GM12875 (cell line): ENCODE results near the gene ST7L.

ENCODE experiments used
- H3K4me3 ChIP-seq: one replicate; pipeline ENCODE4 v1.5.1; 2011; ENCODE audit warnings: low read depth, low read length, control low read depth
- TF ChIP-seq, protein P1 (sequence below): IDR thresholded peaks from 2 replicates; pipeline ENCODE4 v1.5.1; 2011; ENCODE audit warnings: low read depth, mild to moderate bottlenecking, control low read depth, inconsistent platforms, low read length, moderate library complexity, borderline replicate concordance; ENCODE audit not compliant: insufficient read depth

The ST7L gene

DNA sequence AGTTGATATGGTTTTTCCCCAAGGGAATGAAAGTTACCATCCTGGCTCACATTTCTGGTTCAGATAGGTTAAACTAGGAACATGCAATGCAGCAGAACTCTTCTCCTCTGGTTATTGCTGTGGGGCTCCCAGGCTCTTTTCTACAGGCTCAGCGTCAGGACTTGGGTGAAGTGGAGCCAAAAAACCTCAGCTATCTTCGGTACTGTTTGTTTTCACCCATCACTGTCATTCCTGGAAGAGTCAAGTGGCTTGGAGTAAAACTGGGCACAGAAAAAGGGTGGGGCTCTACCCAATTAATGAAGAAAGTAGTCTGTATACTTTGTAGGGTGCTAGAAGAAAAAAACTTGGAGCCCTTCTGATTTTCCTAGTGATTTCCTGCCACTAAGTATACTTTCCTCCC is 100.8 kb downstream of the ST7L start:
- H3K4me3 ChIP-seq, result no peak overlapping the region
- TF ChIP-seq, protein P1, sequence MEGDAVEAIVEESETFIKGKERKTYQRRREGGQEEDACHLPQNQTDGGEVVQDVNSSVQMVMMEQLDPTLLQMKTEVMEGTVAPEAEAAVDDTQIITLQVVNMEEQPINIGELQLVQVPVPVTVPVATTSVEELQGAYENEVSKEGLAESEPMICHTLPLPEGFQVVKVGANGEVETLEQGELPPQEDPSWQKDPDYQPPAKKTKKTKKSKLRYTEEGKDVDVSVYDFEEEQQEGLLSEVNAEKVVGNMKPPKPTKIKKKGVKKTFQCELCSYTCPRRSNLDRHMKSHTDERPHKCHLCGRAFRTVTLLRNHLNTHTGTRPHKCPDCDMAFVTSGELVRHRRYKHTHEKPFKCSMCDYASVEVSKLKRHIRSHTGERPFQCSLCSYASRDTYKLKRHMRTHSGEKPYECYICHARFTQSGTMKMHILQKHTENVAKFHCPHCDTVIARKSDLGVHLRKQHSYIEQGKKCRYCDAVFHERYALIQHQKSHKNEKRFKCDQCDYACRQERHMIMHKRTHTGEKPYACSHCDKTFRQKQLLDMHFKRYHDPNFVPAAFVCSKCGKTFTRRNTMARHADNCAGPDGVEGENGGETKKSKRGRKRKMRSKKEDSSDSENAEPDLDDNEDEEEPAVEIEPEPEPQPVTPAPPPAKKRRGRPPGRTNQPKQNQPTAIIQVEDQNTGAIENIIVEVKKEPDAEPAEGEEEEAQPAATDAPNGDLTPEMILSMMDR, result no peak

DNA sequence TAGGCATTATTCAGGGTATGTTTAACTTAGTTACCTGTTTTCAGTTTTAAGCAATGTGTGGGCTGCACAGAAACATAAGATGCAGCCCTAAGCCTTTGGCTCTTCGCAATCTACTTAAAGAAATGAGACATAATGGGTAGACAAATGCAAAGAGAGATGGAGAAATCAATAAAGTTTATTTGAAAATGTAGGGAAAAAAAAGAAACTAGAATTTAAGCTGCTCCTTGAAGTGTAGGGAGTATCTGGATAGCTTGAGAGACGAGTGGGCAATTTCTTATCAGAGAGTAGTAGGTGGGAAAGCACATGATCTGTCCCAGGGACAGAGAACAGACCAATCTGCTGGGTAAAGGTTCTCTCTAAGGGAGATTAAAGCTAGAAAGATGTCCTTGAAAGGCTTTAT is 101.3 kb downstream of the ST7L start:
- no peak overlapping the region for H3K4me3 ChIP-seq
- TF ChIP-seq, protein P1, result no peak

DNA sequence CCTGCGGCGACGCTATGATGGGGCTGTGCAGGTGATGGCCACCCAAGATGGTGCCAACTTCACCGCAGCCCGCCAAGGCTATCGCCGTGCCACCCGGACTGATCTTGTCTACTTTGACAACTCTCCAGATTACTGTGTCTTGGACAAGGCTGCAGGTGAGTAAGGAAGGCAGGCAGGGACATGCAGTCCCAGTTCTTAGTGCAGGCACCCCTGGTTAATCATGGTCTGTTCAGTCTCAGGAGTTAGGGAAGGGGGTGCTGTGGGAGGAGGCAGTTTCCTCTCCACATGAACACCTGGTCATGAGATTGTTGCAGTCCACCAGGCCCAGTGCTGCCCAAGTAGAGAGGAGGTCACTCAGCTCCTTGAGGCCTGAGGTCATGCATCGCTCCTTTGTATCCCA is 101.7 kb downstream of the ST7L start:
- H3K4me3 ChIP-seq, result no peak overlapping the region
- TF ChIP-seq, protein P1, result no peak

DNA sequence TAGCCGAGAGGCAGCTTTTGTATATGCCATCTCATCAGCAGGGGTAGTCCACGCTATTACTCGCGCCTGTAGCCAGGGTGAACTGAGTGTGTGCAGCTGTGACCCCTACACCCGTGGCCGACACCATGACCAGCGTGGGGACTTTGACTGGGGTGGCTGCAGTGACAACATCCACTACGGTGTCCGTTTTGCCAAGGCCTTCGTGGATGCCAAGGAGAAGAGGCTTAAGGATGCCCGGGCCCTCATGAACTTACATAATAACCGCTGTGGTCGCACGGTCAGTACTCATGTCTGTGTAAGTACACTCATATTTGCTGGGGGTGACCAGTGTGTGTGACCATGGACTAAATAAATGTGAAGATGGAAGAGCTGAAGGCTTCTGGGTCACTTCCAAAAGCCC is 102.8 kb downstream of the ST7L start:
- TF ChIP-seq, protein P1, result no peak
- no peak overlapping the region for H3K4me3 ChIP-seq

DNA sequence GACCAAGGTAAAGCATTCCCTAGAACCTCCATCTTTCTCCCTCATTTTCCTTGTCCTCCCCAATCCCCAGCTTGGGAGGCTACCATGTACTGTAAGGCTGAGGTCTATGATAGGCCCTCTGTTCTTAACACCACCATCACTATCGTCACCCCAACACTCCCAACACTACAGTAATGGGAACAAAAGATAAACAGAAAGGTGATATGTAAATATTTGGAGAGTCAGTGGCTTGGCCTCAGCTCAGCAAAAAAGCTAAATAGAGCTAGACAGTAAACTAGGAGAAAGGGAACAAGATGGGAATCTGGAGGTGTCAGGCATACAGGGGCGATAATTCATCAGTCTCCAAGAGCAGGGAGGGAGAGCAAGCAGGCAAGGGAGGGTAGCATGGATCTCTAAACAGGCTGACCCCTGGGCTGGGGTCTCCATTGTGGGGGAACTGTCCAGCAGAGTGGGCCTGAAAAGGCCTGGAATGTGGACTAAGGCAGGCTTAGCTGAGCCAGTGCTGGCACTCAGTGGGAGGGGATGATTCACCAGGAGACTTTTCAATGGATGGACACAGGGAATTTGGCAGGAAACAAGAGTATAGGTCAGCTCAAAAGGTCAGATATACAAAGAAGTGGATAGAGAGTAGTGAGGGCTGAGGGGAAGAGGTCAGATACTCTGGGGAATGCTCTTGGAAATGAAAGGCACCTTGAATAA is 103.5 kb downstream of the ST7L start:
- no peak overlapping the region for H3K4me3 ChIP-seq
- TF ChIP-seq, protein P1, result no peak

- H3K4me3 ChIP-seq, result no peak overlapping the region
- TF ChIP-seq, protein P1, result no peak
Measured at GRCh38 chr1:112514901-112515300, 104.0 kb downstream of the ST7L start.

GRCh38 chr1:112513112-112513870 is 105.7 kb downstream of the ST7L start:
- TF ChIP-seq, protein P1, result no peak
- no peak overlapping the region for H3K4me3 ChIP-seq
